Prostate gland (tissue), 2 donors: ENCODE measurements around the gene OTOF.

Experiments used
- POLR2A ChIP-seq: fragments of 450-650 bp; IDR thresholded peaks from one replicate; pipeline ENCODE4 v1.6.1; 2016; ENCODE audit warnings: antibody characterized with exemption, mild to moderate bottlenecking
- POLR2AphosphoS5 ChIP-seq: sonication (generic); formaldehyde crosslinking; IDR thresholded peaks from one replicate; pipeline ENCODE4 v1.6.1; 2017; ENCODE audit warnings: antibody characterized with exemption
- TF ChIP-seq, protein P1 (sequence below), 4 experiments: fragments of 200-600 bp in 2 of 4; fragments of 450-650 bp in 2 of 4; sonication (generic) in 2 of 4; IDR thresholded peaks; 1 replicate in 3 of 4; 2 replicates in 1 of 4; pipeline ENCODE4 v1.5.1; 2016 to 2019; ENCODE audit warnings: antibody characterized with exemption in 4 of 4, mild to moderate bottlenecking in 2 of 4, moderate library complexity in 2 of 4

DNA sequence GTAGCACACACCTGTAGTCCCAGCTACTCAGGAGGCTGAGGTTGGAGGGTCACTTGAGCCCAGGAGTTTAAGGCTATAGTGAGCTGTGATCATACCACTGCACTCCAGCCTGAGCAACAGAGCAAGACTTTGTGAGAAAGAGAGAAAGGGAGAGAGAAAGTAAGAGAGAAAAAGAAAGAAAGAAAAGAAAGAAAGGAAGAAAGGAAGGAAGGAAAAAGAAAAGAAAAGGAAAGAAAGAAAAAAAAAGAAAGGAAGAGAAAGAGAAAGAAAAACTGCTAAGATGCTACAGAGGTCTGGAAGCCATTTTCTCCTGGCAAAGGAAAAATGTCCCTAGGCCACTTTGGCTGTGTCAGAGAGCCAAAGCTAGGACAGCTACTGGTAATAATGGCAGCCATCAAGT lies 45.6 kb downstream of the OTOF start:
- TF ChIP-seq POLR2A (no peak), POLR2AphosphoS5 (no peak)
- TF ChIP-seq, protein P1, sequence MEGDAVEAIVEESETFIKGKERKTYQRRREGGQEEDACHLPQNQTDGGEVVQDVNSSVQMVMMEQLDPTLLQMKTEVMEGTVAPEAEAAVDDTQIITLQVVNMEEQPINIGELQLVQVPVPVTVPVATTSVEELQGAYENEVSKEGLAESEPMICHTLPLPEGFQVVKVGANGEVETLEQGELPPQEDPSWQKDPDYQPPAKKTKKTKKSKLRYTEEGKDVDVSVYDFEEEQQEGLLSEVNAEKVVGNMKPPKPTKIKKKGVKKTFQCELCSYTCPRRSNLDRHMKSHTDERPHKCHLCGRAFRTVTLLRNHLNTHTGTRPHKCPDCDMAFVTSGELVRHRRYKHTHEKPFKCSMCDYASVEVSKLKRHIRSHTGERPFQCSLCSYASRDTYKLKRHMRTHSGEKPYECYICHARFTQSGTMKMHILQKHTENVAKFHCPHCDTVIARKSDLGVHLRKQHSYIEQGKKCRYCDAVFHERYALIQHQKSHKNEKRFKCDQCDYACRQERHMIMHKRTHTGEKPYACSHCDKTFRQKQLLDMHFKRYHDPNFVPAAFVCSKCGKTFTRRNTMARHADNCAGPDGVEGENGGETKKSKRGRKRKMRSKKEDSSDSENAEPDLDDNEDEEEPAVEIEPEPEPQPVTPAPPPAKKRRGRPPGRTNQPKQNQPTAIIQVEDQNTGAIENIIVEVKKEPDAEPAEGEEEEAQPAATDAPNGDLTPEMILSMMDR (IDR thresholded peaks at IDR 0.05) = no peak
